HK-2 (cell line): ENCODE results near the gene IL19.

ENCODE experiments used
- DNase-seq: peaks from one replicate; pipeline ENCODE4 v3.0.0-alpha.2; 2018; ENCODE audit not compliant: unreplicated experiment

The IL19 gene

DNA sequence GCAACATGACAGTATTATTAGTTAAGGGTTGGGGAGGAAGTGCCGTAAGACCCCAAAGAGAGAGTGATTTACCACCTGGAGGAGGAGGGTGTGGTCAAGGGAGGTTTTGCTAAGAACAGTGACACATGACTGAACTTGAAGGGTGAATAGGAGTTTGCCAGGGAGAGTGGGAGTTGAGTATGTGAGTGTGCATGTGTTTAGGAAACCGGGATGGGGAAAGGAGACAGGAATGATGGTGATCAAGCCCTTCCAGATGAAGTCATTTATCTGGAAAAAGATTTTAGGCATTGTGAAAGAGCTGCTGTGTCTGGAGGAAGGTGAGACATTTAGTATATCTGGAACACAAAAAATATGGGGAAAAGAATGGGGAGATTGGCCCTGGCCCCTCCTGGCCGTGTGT is 29.8 kb downstream of the IL19 start:
- DNase-seq: no peak

DNA sequence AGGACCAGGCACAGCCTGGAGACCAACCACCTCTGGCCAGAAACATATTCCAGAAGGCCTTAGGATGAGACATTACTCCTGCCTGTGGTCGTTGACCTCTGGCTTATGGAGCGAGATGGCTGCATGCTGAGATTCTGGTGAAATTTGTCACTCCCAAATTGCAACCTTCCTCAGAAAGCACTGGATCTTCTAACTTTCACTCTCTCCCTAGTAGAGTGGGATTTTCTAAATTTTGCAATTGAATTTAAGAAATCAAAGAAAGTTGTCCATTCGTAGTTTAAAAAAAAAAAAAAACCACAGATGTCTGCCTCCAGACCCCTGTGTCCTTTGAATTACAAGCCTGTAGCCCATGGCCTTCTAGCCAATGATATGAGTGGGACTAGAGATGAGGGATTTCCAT is 30.3 kb downstream of the IL19 start:
- no peak for DNase-seq

DNA sequence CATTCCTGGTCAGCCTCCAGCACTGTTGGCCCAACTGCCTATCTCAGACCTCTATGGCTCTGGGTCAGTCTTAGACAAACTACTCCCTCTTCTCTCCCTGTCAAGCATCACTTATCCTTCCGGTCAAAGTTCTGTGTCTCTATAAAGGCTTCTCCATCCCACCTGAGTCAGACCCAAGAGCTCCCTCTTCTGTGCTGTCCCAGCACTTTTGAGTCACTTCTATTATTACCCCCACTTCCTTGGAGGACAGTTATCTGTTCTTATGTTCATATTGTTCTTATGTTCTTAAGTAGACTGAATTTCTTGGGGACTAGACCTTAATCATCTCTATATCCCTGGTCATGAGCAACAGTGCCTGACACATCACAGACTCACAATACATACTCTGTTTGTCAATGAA is 30.9 kb downstream of the IL19 start:
- no peak for DNase-seq

DNA sequence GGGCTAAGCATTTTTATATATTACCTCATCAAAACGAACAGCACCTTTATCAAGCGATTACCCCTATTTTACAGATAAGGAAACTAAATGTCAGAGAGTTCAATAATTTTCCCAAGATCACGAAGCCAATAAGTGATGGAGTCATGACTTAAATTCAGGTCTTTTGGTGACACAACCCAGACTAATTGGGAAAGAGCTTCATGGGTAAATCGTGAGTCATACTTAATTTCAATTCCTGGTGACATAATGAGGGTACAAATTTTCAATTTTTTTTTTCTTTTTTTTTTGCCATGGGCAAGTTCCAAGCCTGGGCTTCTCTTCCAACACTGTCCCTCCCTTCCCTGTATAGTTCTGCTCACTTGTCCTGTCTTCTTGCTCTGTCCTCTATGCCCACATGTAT is 31.8 kb downstream of the IL19 start:
- DNase-seq: no peak

DNA sequence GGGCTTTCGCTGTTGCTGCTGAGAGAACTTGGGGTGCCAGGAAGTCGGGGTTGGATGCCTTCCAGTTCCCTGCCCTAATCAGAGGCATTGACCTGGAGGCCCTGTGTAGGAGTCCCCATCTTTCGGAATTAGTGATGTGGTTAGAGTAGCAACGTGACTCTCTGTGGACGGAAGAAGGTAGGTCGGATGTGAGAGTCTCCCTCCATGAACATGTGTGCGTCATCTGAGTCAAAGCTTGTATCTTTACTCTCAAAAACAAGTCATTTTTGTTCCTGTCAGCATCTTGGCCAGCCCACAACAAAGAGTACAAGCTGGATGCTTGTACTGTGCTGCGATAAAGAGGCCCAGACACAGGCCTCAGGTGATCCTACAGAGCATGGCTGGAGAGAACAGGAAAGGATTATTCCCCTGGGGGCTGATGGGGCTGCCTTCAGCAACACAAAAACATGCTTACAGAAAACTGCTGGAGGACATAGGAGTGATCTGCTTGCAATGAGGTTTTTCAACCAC is 32.7 kb downstream of the IL19 start:
- DNase-seq: no peak

DNA sequence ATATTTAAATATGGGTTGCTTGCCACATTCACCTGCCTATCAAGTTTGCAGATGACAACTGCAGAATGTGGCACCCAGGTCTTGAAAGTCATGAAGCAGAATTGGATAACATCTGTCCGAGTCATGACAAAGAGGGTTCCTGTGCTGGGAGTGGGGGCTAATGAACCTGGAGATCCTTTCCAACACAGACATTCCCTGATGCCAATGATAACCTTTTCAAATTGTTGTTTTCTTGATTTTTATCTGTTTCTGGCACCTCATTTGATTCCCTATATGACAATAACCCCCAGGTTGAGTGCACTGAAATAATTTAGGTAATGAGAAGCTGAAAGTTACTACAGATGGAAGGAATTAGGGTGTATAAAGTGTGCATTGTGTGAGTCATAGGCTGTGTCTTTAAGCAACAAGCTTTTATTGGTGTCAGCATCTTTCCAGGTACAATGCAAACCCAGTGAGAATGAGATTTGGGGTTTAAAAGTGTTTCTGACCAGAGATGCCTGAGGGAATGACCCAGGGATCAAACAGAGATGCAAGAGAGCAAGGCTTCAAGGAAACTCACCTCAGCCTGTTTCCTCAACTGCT is 33.7 kb downstream of the IL19 start:
- DNase-seq: no peak

DNA sequence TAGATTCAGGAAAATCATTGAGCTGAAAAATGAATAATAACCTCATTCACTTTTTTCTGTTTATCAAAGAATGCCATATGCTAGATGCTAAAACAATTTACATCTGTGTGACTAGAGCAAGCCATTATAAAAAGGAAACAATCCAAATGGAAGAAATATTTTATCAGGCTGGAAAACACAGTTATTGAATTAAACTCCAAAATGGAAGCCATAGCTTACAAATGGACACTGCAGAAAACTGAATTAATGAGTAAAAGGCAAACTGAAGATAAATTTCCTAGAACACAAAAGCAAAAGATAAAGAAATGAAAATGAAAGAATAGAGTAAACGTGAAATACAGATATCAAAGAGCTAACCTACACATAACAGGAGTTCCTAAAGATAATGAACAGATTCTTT is 34.8 kb downstream of the IL19 start:
- no peak for DNase-seq

DNA sequence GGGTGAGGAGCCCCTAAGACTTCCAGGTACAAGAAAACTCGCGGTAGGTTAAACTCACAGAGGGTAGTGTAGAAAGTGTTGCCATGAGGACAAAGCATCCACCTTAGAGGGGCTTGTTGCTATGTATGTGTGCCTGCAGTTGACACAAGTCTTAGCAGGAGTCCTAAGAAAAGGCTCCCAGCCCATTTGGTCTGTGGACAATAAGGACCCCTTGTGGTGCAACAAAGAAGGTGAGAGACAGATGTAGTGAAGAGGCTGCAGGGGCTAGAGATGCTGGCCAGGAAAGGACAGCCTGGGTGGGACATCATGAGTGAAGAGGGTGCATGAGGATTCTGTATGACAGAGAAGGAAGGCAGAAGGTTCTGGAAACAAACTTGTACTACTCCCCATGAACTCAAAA is 38.0 kb downstream of the IL19 start:
- peak; percentile 20 for DNase-seq

DNA sequence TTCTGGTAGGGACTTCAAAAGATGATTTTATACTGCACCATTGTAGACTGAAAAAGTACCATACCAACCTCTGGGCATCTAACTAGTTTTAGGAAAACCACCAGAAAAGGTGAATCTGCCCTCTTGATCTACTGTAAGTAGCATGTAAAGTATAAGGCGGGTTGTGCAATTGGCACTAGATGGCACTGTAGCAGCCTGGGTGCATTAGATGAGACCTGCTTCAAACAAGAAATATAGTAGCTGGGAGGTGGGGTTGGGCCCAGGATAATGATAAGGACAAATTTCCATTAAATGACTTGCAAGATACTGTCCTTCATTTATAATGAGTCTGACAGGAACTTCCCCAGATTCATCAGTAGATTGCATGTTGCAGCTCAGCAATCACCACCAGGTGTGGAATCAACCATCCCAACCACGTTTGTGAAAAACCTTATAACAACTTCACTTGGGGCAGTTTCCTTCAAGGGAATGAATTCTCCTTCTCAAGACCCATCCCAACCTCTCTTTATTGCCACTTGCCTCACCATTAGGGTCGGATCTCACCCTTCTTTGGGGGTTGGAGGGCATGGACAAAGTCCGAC is 39.0 kb downstream of the IL19 start:
- no peak for DNase-seq

DNA sequence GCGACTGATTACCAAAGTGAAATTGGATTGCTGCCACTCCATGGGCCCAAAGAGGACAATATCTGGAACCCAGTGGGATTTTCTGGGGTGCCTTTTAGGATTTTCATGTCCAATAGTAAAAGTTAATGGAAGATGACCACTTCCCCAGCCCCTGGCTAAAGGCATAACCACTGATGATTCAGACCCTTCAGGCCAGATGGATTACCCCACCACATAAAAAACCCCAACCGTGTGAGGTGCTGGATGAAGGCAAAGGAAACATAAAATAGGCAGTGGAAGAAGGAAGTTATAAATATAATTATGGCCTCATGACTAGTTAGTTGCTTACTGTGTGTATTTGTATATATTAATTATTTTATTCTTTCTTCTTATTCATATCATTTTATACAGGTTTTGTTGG is 41.9 kb downstream of the IL19 start:
- DNase-seq: no peak

DNA sequence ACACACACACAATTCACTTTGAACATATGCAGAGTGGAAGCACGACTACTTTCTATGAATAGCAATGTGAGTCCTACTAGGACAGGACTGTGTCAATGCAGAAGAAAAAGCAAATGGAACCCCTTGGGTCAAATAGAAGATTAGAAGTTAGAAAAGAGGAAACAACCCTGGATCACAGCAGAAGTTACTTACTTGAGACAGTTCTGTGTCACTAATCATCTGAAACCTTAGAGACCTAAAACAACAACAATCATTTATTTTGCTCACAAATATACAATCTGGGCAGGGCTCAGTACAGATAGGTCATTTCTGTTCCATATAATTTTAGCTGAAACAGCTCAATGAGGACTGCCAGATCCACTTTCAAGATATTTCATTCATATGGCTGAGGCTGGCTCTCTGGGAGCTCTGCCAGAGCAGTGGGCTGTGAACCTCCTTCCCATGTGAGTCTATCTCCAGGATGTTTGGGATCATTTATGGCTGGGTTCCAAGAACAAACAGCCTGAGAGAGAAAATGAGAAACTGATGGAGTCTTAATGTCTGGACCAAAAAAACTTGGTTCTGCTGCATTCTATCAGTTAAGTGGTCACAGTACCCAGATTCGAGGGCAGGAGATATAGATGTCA is 44.3 kb downstream of the IL19 start:
- DNase-seq: no peak

DNA sequence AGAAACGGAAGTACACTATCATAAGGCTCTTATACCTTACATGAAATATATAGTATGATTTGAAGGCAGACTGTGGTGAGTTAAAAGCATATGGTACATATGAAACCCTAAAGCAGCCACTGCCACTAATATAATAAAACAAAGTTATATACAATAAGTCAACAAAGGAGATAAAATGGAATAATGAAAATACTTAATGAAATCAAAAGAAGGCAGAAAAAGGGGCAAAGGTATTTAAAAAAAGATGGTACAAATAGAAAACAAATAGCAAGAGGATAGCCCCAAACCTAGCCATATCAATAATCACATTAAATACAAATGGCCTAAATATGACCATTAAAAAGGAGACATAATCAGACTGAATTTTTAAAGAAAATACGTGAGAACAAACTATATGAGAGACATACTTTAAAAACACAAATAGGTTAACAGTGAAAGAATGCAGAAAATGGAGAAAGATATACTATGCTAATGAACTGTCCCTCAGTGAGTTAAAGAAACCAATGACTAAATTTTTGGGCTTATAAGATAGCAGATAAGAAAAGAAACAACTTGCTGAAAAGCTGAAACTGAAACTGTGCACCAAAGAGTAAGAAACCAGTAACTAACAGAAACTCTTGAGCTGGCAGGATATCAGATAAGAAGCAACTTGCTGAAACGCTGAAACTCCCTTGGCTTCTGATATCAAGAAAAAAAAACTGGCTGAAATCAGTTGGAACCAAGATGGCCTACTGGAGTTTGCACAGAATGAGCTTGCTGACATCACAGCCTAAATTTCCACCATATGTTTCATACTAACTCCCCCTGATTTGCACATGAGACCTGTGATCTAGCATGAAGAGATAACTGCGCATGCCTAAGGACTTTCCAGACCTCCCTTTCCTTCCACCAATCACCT is 46.1 kb downstream of the IL19 start:
- no peak for DNase-seq

DNA sequence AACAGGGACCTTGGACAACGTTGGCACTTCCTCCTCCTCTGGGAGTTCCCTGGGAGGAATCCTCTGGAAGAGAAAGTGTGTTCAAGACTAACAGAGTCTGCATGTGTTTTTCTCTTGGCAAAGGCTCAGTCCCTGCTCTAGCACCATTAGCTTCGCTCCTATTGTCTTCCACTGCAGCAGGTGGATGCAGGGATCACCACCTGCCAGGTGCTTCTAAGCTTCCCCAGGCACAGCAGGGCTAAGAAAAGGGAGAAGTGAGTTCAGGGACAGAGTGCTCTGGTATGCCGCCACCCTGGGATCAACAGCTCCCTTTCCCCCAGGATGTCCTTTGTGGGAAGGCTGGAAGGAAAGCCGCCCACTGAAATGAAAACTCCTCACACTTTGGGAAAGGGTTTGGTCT is 50.9 kb downstream of the IL19 start:
- DNase-seq: no peak

DNA sequence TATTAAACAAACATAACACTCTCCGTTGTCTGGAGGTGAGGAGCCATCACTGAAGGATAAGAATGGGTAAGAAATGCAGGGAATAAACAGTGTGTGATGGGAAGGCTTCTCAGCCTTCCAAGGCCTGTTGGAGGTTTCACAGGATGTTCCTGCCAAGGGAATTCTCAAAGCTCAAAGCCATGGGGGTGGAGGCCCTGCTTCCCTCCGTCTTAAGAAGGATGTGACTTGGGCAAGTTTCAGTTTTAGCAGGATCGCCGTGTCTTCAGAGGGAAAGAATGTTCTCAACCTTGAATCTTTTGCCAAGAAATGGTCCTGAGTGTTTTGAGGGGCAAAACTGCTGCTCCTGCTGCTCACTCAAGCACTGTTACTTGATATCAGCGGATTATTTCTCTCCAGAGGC is 53.2 kb downstream of the IL19 start:
- no peak for DNase-seq

DNA sequence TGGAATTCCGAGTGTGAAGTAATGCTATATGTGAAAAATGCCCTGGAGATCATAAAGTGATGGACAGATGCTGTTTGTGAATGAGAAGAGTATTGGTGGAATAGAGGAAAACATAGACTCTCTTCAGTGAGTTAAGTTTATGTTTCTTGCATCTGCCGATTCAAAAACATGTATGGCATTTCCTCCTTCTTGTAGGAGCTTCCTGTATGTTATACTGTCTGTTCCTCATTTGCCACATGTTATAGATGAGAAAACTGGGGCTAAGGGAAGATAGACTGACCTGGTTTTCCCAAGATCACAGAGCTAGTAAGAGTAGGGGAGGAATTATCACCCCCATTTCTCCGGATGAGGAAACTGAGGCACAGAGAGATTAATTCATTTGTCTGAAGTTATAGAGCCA is 53.8 kb downstream of the IL19 start:
- no peak for DNase-seq

DNA sequence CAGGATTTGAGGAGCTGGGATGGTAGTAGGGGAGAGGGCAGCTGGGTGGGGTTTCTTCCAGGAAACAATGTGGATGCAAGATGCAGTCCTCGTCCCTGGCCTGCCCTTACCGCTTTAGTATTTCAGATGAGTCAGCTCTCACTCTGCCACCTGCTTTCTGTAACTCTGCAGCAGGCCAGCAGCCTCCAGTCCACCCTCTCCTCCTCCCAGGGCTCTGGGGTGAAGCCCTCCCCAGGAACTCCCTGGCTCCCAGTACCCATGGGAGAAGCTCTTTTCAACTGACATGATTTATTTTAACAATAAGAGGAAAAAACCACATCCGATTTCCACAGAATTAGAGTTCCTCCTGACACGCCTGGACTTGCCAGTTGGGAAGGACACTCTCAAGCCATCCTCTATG is 55.8 kb downstream of the IL19 start:
- no peak for DNase-seq

DNA sequence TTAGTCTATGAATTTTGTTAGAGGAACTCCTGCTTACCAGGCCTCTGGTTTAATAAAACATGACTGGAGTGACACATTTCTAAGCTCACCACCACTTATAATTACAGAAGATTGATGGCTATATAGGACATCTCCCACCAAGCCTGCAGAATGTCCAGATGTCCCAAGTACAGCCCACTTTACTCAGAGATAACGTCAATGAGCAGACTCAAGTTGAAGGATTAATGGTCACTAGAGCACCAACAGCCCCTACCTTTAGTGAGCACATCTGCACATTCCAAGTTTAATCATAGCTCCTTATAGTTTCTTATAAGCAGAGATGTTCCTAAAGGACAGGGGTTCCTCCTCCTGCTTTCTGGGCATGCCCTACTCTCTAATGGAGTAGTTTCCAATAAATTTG is 57.5 kb downstream of the IL19 start:
- no peak for DNase-seq

DNA sequence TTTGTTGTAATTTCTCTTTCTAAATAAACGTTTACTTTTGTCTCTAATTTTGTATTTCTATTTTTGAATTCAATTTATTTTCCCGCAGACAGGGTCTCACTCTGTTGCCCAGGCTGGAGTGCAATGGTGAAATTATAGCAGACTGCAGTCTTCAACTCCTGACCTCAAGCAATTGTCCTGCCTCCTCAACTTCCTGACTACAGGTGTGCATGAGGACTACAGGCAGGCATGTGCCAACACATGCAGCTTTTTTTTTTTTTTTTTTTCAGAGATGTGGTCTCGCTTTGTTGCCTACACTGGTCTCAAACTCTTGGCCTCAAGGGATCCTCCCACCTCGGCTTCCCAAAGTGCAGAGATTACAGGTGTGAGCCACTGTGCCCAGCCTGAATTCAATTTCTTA is 58.2 kb downstream of the IL19 start:
- no peak for DNase-seq

DNA sequence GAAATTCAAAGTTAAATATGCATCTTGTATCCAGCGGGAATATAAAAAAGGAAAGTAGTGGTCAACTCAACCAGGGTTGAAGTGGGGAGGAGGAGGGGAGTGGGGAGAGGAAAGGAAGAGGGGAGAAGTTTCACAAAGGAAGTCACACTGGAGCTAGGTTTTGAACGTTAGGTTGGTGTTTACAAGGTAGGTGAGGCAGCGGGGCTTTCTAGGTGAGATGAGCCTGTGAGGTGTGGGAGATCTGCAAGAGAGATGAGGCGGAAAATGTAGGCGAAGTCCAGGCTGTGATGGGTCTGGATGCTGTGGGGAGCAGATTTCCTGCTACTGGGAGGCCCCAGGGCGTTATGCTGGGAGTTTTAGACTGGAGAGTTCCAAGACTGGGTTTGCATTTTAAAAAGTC is 58.7 kb downstream of the IL19 start:
- DNase-seq: no peak

DNA sequence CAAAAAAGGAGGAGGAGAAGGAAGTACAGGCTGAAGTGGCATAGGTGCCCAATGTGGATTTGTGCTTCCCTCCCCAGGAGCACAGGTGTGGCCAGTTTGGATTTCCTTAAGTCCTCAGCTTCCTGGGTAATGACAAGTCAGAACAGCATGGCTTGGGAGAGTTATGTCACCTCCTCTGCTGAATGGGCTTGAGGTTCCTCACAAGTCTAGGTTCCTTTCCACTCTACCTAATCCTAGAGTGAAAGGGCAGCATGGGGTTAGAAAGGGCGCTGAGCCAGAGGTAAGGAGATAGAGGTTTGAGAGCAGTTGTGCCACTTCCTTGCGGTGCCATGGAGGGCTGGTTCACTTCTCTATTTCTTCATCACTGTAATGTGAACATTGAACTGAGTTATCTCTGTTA is 59.3 kb downstream of the IL19 start:
- DNase-seq: no peak

DNA sequence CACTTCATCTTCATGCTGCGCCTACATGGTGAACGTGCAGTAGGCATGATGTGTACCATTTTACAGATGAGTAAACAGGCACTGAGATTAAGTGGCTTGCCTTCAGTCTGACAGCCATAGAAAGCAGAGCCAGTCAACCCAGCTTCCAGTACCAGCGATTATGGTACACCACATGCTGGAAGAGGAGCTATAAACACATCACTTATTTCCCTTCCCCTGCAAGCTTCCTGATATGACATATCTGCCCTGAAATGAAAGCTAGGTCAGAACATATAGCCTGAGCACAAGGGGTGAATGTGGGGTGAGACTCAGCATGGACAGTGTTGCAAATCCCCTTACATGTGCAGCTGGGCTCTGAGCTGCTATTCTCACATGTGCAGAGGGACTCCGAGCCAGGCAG is 61.1 kb downstream of the IL19 start:
- DNase-seq: no peak

DNA sequence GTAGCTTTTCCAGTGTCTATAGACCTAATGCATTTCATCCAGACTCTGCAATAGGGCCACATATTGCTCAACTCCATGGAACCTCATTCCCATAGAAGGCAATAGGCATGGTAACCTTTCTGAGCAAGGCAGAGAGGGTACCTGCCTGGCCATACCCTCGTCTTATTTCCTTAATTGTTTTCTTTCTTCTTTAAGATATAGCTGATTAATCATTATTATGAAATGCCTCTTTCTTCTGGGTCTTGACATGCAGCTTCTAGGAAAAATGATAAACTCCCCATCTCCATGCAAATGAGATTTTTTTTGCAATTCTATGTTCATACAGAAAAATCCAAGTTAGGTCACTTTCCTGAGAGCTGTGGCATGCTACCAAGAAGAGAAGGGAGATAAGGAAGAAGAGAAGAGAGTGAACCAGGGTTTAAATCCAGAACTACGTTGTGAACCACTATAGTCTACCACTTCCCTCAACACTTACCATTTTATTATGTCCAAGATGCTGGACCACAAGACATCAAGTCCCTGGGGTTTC is 61.8 kb downstream of the IL19 start:
- no peak for DNase-seq
